Hematopoietic multipotent progenitor cell (in vitro differentiated cells): Measurements from ENCODE around the gene GPR161. TPM values are rescaled to one million over a fixed set of nuclear protein-coding genes. Genes with fewer than 3 reads are reported as not detected.

Experiments used
- DNase-seq, 3 donors: peaks; one replicate each; pipeline ENCODE4 v3.0.0-alpha.2; 2011 to 2015; ENCODE audit warnings: low read depth in 2 of 3, low spot score in 2 of 3
- total RNA-seq: library from RNA; depleted of rRNA; stranded (reverse); fragments of >200 nt; gene quantifications from one replicate; pipeline ENCODE4 v1.2.3, GENCODE V29; 2012

The GPR161 gene
- total RNA-seq, 1 donor = 4.0 TPM

DNA sequence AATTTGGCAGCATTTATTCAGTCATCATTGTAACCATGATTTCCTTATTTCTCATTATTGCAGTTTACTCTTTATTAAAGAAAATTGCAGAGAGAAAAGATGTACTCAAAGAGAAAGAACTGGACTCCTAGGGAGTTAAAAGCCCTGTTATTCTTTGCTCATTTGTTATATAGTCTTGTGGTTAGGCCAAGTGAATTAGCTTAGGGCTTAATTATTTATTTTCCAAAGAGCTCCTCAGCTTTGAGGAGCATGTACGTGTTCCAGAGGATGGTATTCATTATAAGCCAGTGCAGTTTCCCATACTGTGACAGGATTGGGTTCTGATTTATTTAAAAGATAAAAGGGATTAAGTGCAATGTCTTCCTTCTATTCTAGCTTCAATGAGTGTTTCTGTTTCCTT lies 86.4 kb downstream of the GPR161 start:
- no peak for DNase-seq

DNA sequence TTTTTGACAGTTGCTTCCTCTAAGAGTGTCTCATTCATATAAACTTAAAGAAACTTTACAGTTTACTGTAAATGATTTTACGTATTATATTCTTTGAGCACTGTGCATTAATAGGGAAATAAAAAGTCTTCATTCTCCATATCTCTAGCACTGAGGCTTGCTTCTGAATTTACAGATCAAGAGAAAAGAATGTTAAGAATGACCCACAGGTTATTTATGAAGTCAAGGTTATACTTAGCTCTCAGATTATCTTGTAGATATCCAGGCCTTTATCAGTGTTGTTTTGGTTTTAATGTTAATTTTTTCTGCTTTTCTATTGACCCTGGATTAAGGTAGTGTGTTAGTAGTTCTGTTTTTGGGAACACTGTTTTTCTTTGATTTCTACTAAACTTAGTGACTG lies 91.4 kb downstream of the GPR161 start:
- DNase-seq = no peak

DNA sequence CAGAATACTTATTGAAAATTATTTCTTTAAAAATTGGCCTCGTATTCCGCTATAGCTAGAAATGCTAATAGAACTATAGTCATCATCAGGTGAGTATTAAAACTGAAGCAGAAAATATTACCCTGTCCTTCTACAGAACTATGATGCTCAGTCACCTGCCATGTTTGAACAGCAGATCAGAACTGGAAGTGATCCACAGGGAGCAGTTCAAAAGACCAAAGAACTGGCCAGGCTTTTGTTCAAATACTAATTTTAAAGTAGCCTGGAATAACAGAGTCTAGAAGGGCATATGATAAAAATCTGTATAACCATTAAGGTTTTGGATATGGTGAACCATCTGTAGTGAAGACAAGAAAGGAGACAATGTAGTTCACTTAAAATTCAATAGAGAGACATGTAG lies 94.4 kb downstream of the GPR161 start:
- DNase-seq = no peak

DNA sequence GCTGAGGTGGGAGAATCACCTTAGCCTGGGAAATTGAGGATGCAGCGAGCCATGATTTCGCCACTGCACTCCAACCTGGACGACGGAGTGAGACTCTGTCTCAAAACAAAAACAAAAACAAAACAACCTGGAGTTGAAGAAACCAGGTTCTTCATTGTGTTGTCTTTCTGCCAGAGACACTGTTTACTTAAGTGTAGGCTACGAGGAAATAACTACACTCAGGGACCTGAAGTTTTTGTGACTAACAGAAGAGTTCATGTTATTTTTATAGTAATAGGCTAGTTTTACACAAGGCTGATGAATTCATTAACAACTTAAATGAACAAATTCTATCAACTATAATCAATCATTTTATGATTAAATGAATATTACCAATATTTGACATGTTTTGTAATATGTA lies 101.4 kb downstream of the GPR161 start:
- no peak for DNase-seq

DNA sequence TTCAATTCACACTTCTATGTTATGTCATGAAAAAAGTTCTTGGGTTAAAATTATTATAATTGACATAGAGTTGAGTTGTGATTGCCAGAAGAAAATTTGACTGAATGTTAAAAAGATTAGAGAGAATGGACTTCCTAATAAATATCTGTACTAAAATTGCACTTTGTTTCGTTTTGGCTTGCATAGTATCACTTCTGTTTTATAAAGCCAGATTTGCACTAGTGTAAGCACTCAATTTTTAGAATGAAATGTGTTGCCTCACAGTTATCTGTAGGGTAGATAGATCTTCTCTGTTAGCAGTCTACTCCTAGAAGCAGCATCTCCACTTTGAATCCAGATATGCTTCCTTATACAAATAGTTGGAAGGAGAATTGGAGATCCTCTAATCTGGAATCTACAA lies 104.7 kb downstream of the GPR161 start:
- DNase-seq = no peak

DNA sequence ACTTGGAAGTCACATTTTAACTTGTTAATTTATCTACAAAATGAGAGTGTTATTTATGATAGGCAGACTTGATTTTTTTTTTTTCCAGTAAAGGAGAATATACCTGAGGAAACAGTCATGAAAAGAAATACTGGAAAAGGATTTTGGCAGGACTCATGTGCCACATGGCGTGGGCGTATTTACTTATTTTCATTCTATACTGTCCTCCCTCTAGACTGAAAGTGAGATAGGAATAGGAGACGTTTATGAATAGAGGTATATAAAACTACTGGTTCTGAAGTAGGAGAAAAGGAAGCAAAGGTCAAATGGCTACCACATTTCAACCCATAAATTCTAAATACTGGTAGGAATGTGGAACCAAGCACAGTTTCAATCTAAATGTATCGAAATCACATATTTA lies 105.1 kb downstream of the GPR161 start:
- no peak for DNase-seq

DNA sequence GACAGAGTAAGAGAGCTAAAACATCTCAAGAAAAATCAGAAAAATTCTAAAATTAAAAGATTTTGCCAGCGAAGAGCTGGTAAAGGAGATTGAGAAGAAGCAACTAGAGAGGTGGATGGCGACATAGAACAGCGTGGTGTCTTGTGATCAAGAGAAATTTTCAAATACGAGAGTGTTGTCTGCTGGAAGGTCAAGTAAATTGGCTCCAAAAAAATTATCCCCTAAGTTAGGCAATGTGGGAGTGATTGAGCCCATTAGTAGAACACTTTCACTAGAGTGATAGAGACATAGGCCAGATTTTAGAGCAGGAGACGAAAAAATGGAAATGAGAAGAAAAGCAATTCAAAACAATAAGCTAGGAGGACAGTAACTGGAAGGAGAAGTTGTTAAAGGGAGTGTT lies 105.5 kb downstream of the GPR161 start:
- no peak for DNase-seq

Other genes with a start within 250 kb of the GPR161 start
- gene ADCY10, start 222.8 kb downstream of the GPR161 start, total RNA-seq = under 0.01 TPM
- gene DCAF6, start 200.2 kb downstream of the GPR161 start, total RNA-seq = 28.3 TPM
- gene MPC2, start 199.9 kb downstream of the GPR161 start, total RNA-seq = 24.0 TPM
- 10.5 TPM for gene TIPRL, start 42.0 kb upstream of the GPR161 start, total RNA-seq
- gene SFT2D2, start 89.1 kb upstream of the GPR161 start, total RNA-seq = 30.4 TPM
- 1.3 TPM for gene TBX19, start 143.9 kb upstream of the GPR161 start, total RNA-seq